Keratinocyte (primary cell): ENCODE data around the gene ESYT3. TPM values are rescaled to one million over a fixed set of nuclear protein-coding genes. Genes with fewer than 3 reads are reported as not detected.

ENCODE experiments used
- DNase-seq: peaks from one replicate; pipeline ENCODE4 v3.0.0-alpha.2; 2011; ENCODE audit warnings: low read depth, missing footprints, low spot score
- FAIRE-seq: peaks from 2 replicates; lab custom pipeline; 2011; peaks lifted over from hg19 to GRCh38; lab: Jason Lieb, UNC
- H2AFZ ChIP-seq: 2 replicates; pipeline ENCODE4 v1.6.0; 2012; ENCODE audit warnings: low read length, control low read depth, inconsistent platforms; ENCODE audit not compliant: control insufficient read depth
- H3K27ac ChIP-seq: 2 replicates; pipeline ENCODE4 v1.5.1; 2011; ENCODE audit warnings: low read length; ENCODE audit not compliant: control insufficient read depth, insufficient read depth
- H3K27me3 ChIP-seq: 3 replicates; pipeline ENCODE4 v1.6.0; 2011; ENCODE audit warnings: low read length; ENCODE audit not compliant: control insufficient read depth, insufficient read depth; ENCODE audit errors: extremely low read depth
- H3K36me3 ChIP-seq, 2 experiments: 2 replicates in 1 of 2; 3 replicates in 1 of 2; pipeline ENCODE4 v1.5.1; 2011; ENCODE audit warnings: low read length in 2 of 2, mild to moderate bottlenecking in 1 of 2; ENCODE audit not compliant: control insufficient read depth in 2 of 2, insufficient read depth in 2 of 2; ENCODE audit errors: extremely low read depth in 1 of 2
- H3K4me1 ChIP-seq: 3 replicates; pipeline ENCODE4 v1.5.1; 2011; ENCODE audit warnings: low read length; ENCODE audit not compliant: control insufficient read depth, insufficient read depth; ENCODE audit errors: extremely low read depth
- H3K4me2 ChIP-seq: 3 replicates; pipeline ENCODE4 v1.6.0; 2011; ENCODE audit warnings: low read depth, low read length; ENCODE audit not compliant: control insufficient read depth, insufficient read depth; ENCODE audit errors: extremely low read depth
- H3K4me3 ChIP-seq, 3 experiments: fragments of 200-600 bp in 1 of 3; sonication (generic) in 1 of 3; 2 replicates in 2 of 3; 3 replicates in 1 of 3; pipeline ENCODE4 v1.5.1; 2011 to 2016; ENCODE audit warnings: low read length in 3 of 3, mild to moderate bottlenecking in 3 of 3, control low read depth in 2 of 3, inconsistent platforms in 1 of 3, low read depth in 1 of 3, mixed read lengths in 1 of 3, mixed run types in 1 of 3, moderate library complexity in 1 of 3; ENCODE audit not compliant: control insufficient read depth in 2 of 3, insufficient read depth in 2 of 3; ENCODE audit errors: extremely low read depth in 1 of 3
- H3K79me2 ChIP-seq: 2 replicates; pipeline ENCODE4 v1.6.0; 2012; ENCODE audit warnings: low read length; ENCODE audit not compliant: control insufficient read depth, insufficient read depth
- H3K9ac ChIP-seq: 3 replicates; pipeline ENCODE4 v1.6.0; 2011; ENCODE audit warnings: low read length; ENCODE audit not compliant: control insufficient read depth, insufficient read depth; ENCODE audit errors: extremely low read depth
- H3K9me1 ChIP-seq: 3 replicates; pipeline ENCODE4 v1.6.0; 2011; ENCODE audit warnings: low read length; ENCODE audit not compliant: control insufficient read depth, insufficient read depth; ENCODE audit errors: extremely low read depth
- H3K9me3 ChIP-seq: 2 replicates; pipeline ENCODE4 v1.5.1; 2012; ENCODE audit warnings: low read depth, low read length; ENCODE audit not compliant: control insufficient read depth
- H4K20me1 ChIP-seq: 3 replicates; pipeline ENCODE4 v1.6.0; 2011; ENCODE audit warnings: low read length; ENCODE audit not compliant: control insufficient read depth, insufficient read depth; ENCODE audit errors: extremely low read depth
- CTCF ChIP-seq, 3 experiments: IDR thresholded peaks in 1 of 3; conservative IDR thresholded peaks in 1 of 3; optimal IDR thresholded peaks in 1 of 3; 2 replicates in 2 of 3; 3 replicates in 1 of 3; pipeline versions ENCODE3 to v1.5.1; 2011; ENCODE audit warnings: low read length in 3 of 3, mild to moderate bottlenecking in 3 of 3, moderate library complexity in 2 of 3, control low read depth in 1 of 3, inconsistent platforms in 1 of 3; ENCODE audit not compliant: insufficient read depth in 2 of 3; ENCODE audit errors: extremely low read depth in 1 of 3
- EZH2 ChIP-seq: IDR thresholded peaks from one replicate; pipeline ENCODE4 v1.6.1; 2012; ENCODE audit warnings: inconsistent platforms, mild to moderate bottlenecking, low read length, moderate library complexity
- dilution Hi-C: fragments of 300-500 bp; cut with MboI; formaldehyde crosslinking; loops from one replicate; pipeline ENCODE4 v1.7.0; 2020; ENCODE audit warnings: low sequenced_read_pairs; ENCODE audit not compliant: extremely low pct_ligation_motif_present
- polyA plus RNA-seq, 5 experiments: library from polyadenylated mRNA; depleted of rRNA in 3 of 5; stranded (reverse) in 3 of 5; stranded (forward) in 1 of 5; unstranded in 1 of 5; fragments of >200 nt; gene quantifications; 1 replicate in 1 of 5; 2 replicates in 3 of 5; 3 replicates in 1 of 5; pipeline versions ENCODE4 v1.2.1 to v1.2.3, GENCODE V29; 2011 to 2012; ENCODE audit warnings: missing spikeins in 2 of 5, low read depth in 1 of 5, low replicate concordance in 1 of 5

ESYT3 gene
- polyA plus RNA-seq, 1 donor (not counting 4 experiments of a cell fraction or from before 2014, with no cell fraction given): 0.62 TPM

- Histone ChIP-seq H3K4me2 (no peak overlapping the region), H2AFZ (no peak overlapping the region), H3K9ac (no peak overlapping the region), H4K20me1 (no peaks in the 10 kb centered on the region), H3K4me3 (no peak overlapping the region), H3K9me1 (no peaks in the 10 kb centered on the region), H3K27ac (no peak overlapping the region), H3K27me3 (no peaks in the 10 kb centered on the region), H3K36me3 (no peaks in the 10 kb centered on the region), H3K79me2 (no peaks in the 10 kb centered on the region), H3K4me1 (peaks cover 9% of the 10 kb centered on the region), H3K9me3 (no peaks in the 10 kb centered on the region)
- FAIRE-seq: no peak
- no peak for TF ChIP-seq CTCF (optimal IDR thresholded peaks at IDR 0.05 in 1 of 3, IDR thresholded peaks at IDR 0.05 in 1 of 3, conservative IDR thresholded peaks at IDR 0.05 in 1 of 3; ENCODE audit: extremely low read depth in 1 of 3, insufficient read depth in 2 of 3, low read length in 3 of 3)
- no peak for TF ChIP-seq EZH2
- dilution Hi-C loops: no loop called here
- no peak for DNase-seq
Observed at GRCh38 chr3:138465451-138465850, 31.0 kb downstream of the ESYT3 start.

- no peak for FAIRE-seq
Observed at GRCh38 chr3:138465925-138466324, 31.5 kb downstream of the ESYT3 start.

More at GRCh38 chr3:138465925-138466324, 31.5 kb downstream of the ESYT3 start:
- Histone ChIP-seq H3K4me2 (no peak overlapping the region), H3K9me3 (no peaks in the 10 kb centered on the region), H3K9ac (no peak overlapping the region), H3K4me3 (no peak overlapping the region), H3K27ac (no peak overlapping the region), H3K4me1 (peaks cover 9% of the 10 kb centered on the region), H2AFZ (no peak overlapping the region), H3K36me3 (no peaks in the 10 kb centered on the region), H3K79me2 (no peaks in the 10 kb centered on the region), H3K9me1 (no peaks in the 10 kb centered on the region), H3K27me3 (no peaks in the 10 kb centered on the region), H4K20me1 (no peaks in the 10 kb centered on the region)
- dilution Hi-C loops: no loop called here
- DNase-seq: no peak
- TF ChIP-seq EZH2 (no peak), CTCF (optimal IDR thresholded peaks at IDR 0.05 in 1 of 3, IDR thresholded peaks at IDR 0.05 in 1 of 3, conservative IDR thresholded peaks at IDR 0.05 in 1 of 3; ENCODE audit: extremely low read depth in 1 of 3, insufficient read depth in 2 of 3, low read length in 3 of 3) (no peak)
